Peyer's patch (tissue), 4 donors: ENCODE results near the gene PYGM.

Experiments
- CTCF ChIP-seq, 6 experiments: fragments of 450-650 bp in 4 of 6; fragments of 200-600 bp in 2 of 6; sonication (generic) in 1 of 6; IDR thresholded peaks; one replicate each; pipeline ENCODE4 v1.5.1; 2017 to 2019; ENCODE audit warnings: antibody characterized with exemption in 6 of 6, mild to moderate bottlenecking in 3 of 6, moderate library complexity in 1 of 6
- POLR2A ChIP-seq, 2 donors: fragments of 450-650 bp; IDR thresholded peaks; one replicate each; pipeline ENCODE4 v1.5.1; 2017; ENCODE audit warnings: antibody characterized with exemption in 2 of 2, mild to moderate bottlenecking in 2 of 2, moderate library complexity in 2 of 2

- TF ChIP-seq CTCF (IDR thresholded peaks at IDR 0.05), result no peak
- no peak for TF ChIP-seq POLR2A (IDR thresholded peaks at IDR 0.05)
Observed at GRCh38 chr11:64712430-64713015, 47.3 kb downstream of the PYGM start.
